ENCODE measurements around the gene ZCWPW1.
"Not testable (repeated sequence)": the region's sequence is repeated elsewhere in the genome, so short reads cannot be mapped to it uniquely, and the experiment has no call there.

Gene ZCWPW1

GRCh38 chr7:100366411-100367250 is 61.9 kb downstream of the ZCWPW1 start:
- peak overlapping the region; percentile 44 for H3K4me3 Mint-ChIP-seq
- H3K9me3 Mint-ChIP-seq: no peaks in the 10 kb centered on the region
- no peaks in the 10 kb centered on the region for H3K27me3 Mint-ChIP-seq
- H3K36me3 Mint-ChIP-seq: peaks cover 22% of the 10 kb centered on the region
- peaks cover 28% of the 10 kb centered on the region for H3K4me1 Mint-ChIP-seq
- H3K27ac Mint-ChIP-seq: peak overlapping the region; percentile 55

DNA sequence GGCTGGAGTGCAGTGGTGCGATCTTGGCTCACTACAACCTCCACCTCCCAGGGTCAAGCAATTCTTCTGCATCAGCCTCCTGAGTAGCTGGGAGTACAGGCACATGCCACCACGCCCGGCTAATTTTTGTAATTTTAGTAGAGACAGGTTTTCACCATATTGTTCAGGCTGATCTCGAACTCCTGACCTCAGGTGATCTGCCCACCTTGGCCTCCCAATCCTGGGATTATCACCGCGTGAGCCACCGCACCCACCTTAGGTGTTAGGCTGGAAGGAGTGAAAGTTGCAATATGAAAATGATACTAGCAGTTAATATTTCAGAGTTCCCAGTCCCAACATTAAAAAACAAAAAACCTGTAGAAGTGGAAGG is 62.5 kb downstream of the ZCWPW1 start:
- Mint-ChIP-seq H3K27ac (peak overlapping the region; percentile 55), H3K36me3 (peaks cover 23% of the 10 kb centered on the region), H3K4me3 (peak overlapping the region; percentile 44), H3K4me1 (peaks cover 25% of the 10 kb centered on the region)
- not testable (repeated sequence) for H3K27me3 Mint-ChIP-seq, H3K9me3 Mint-ChIP-seq

DNA sequence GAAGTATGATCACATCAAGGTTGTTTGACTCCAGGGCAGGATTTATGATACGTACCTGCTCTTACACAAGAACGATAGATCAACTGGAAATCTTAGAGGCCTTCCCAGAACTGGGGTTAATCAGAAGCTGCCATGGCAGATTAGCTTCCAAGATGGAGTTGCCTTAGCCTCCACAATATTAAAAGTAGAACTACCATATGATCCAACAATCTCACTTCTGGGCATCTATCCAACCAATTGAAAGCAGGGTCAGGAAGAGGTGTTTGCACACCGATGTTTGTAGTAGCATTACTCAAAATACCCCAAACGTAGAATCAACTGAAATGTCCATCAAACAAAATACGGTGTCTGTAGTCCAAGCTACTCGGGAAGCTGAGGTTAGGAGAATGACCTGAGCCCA is 64.0 kb downstream of the ZCWPW1 start:
- Mint-ChIP-seq H3K36me3 (peaks cover 29% of the 10 kb centered on the region), H3K9me3 (no peaks in the 10 kb centered on the region), H3K27me3 (no peaks in the 10 kb centered on the region), H3K27ac (peak overlapping the region; percentile 3), H3K4me3 (no peak overlapping the region), H3K4me1 (peaks cover 25% of the 10 kb centered on the region)

DNA sequence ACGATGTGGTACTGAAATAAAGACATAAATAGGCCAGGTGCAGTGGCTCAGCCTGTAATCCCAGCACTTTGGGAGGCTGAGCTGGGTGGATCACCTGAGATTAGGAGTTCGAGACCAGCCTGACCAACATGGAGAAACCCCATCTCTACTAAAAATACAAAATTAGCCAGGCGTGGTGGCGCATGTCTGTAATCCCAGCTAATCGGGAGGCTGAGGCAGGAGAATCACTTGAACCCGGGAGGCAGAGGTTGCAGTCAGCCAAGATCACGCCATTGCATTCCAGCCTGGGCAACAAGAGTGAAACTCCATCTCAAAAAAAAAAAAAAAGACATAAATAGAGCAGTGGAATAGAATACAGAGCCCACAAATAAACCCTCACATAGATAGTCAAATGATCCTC is 64.7 kb downstream of the ZCWPW1 start:
- peaks cover 29% of the 10 kb centered on the region for H3K36me3 Mint-ChIP-seq
- not testable (repeated sequence) for H3K4me3 Mint-ChIP-seq, H3K27ac Mint-ChIP-seq, H3K9me3 Mint-ChIP-seq, H3K27me3 Mint-ChIP-seq
- peaks cover 25% of the 10 kb centered on the region for H3K4me1 Mint-ChIP-seq

DNA sequence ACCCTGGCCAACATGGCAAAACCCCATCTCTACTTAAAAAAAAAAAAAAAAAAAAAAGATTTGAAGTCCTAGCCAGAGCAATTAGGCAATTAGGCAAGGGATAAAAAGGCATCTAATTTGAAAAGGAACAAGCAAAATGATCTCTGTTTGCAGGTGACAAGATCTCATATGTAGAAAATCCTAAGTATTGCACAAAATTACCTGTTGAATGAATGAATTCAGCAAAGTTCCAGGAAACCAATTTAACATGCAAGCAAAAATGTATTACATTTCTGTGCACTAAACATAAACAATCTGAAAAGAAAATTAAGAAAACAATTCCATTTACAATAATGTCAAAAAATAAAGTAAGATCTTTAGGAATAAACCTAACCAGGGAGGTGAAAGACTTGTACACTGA is 65.4 kb downstream of the ZCWPW1 start:
- H3K9me3 Mint-ChIP-seq: no peaks in the 10 kb centered on the region
- no peaks in the 10 kb centered on the region for H3K27me3 Mint-ChIP-seq
- H3K4me3 Mint-ChIP-seq: no peak overlapping the region
- no peak overlapping the region for H3K27ac Mint-ChIP-seq
- peaks cover 25% of the 10 kb centered on the region for H3K4me1 Mint-ChIP-seq
- H3K36me3 Mint-ChIP-seq: peaks cover 30% of the 10 kb centered on the region

GRCh38 chr7:100360135-100360854 is 68.2 kb downstream of the ZCWPW1 start:
- Mint-ChIP-seq H3K27me3 (no peaks in the 10 kb centered on the region), H3K27ac (no peak overlapping the region), H3K9me3 (no peaks in the 10 kb centered on the region), H3K4me3 (no peak overlapping the region), H3K36me3 (peaks cover 22% of the 10 kb centered on the region), H3K4me1 (peaks cover 3% of the 10 kb centered on the region)

- Mint-ChIP-seq H3K27ac (no peak overlapping the region), H3K27me3 (no peaks in the 10 kb centered on the region), H3K36me3 (peaks cover 20% of the 10 kb centered on the region), H3K4me3 (no peak overlapping the region), H3K9me3 (no peaks in the 10 kb centered on the region), H3K4me1 (peaks cover 8% of the 10 kb centered on the region)
These were observed 69.7 kb downstream of the ZCWPW1 start for GRCh38 chr7:100358857-100359212.

DNA sequence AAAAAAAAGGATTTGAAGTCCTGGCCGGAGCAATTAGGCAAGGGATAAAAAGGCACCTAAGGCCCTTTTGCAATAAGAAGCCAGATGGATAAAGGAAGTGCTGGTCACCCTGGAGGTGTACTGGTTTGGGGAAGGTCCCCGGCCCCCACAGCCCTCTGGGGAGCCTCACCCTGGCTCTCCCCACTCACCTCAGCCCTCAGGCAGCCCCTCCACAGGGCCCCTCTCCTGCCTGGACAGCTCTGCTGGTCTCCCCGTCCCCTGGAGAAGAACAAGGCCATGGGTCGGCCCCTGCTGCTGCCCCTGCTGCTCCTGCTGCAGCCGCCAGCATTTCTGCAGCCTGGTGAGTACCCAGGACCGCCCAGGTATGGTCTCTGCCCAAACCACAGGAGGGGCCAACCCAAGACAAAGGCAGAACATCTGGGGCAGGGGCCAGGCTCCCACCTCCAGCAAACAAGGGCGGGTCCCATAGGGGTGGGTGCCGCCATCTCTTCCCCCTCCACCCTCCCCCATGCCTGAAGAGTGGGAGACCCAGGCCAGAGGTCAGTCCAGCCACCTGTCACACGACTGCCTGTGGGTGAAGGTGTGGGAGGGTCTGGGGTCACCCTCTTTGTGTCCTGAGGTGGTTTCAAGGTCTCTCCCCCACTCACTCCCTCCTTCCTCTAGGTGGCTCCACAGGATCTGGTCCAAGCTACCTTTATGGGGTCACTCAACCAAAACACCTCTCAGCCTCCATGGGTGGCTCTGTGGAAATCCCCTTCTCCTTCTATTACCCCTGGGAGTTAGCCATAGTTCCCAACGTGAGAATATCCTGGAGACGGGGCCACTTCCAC is 70.3 kb downstream of the ZCWPW1 start, which contains the start of gene PILRB:
TSS of gene PILRB (plus strand) at position 91 of the 830 bp plus-strand sequence. CDS start at position 277, 186 bp downstream.
- H3K27me3 Mint-ChIP-seq: no peaks in the 10 kb centered on the region
- peaks cover 17% of the 10 kb centered on the region for H3K36me3 Mint-ChIP-seq
- H3K4me1 Mint-ChIP-seq: peaks cover 14% of the 10 kb centered on the region
- H3K9me3 Mint-ChIP-seq: no peaks in the 10 kb centered on the region
- no peak within 1 kb of the TSS for H3K4me3 Mint-ChIP-seq
- peak within 1 kb of the TSS; percentile 35 for H3K27ac Mint-ChIP-seq

- H3K4me1 Mint-ChIP-seq: peaks cover 18% of the 10 kb centered on the region
- H3K27ac Mint-ChIP-seq: peak overlapping the region; percentile 35
- no peaks in the 10 kb centered on the region for H3K27me3 Mint-ChIP-seq
- peaks cover 13% of the 10 kb centered on the region for H3K36me3 Mint-ChIP-seq
- no peak overlapping the region for H3K4me3 Mint-ChIP-seq
- no peaks in the 10 kb centered on the region for H3K9me3 Mint-ChIP-seq
These were observed 71.4 kb downstream of the ZCWPW1 start for GRCh38 chr7:100357131-100357561.

- H3K9me3 Mint-ChIP-seq: no peaks in the 10 kb centered on the region
- no peak overlapping the region for H3K4me3 Mint-ChIP-seq
- peaks cover 12% of the 10 kb centered on the region for H3K36me3 Mint-ChIP-seq
- no peaks in the 10 kb centered on the region for H3K27me3 Mint-ChIP-seq
- no peak overlapping the region for H3K27ac Mint-ChIP-seq
- peaks cover 21% of the 10 kb centered on the region for H3K4me1 Mint-ChIP-seq
These were observed 72.0 kb downstream of the ZCWPW1 start for GRCh38 chr7:100356416-100357068.

GRCh38 chr7:100353685-100354330 is 74.7 kb downstream of the ZCWPW1 start:
- H3K4me3 Mint-ChIP-seq: peak overlapping the region; percentile 73
- H3K9me3 Mint-ChIP-seq: no peaks in the 10 kb centered on the region
- peaks cover 14% of the 10 kb centered on the region for H3K36me3 Mint-ChIP-seq
- H3K4me1 Mint-ChIP-seq: peaks cover 36% of the 10 kb centered on the region
- H3K27ac Mint-ChIP-seq: peak overlapping the region; percentile 68
- no peaks in the 10 kb centered on the region for H3K27me3 Mint-ChIP-seq

GRCh38 chr7:100352984-100353684 is 75.4 kb downstream of the ZCWPW1 start:
- peaks cover 36% of the 10 kb centered on the region for H3K4me1 Mint-ChIP-seq
- peaks cover 15% of the 10 kb centered on the region for H3K36me3 Mint-ChIP-seq
- no peak overlapping the region for H3K27ac Mint-ChIP-seq
- H3K9me3 Mint-ChIP-seq: no peaks in the 10 kb centered on the region
- H3K4me3 Mint-ChIP-seq: peak overlapping the region; percentile 73
- H3K27me3 Mint-ChIP-seq: no peaks in the 10 kb centered on the region

- H3K9me3 Mint-ChIP-seq, H3K27me3 Mint-ChIP-seq, H3K27ac Mint-ChIP-seq: not testable (repeated sequence)
- H3K36me3 Mint-ChIP-seq: peaks cover 20% of the 10 kb centered on the region
- H3K4me3 Mint-ChIP-seq: peak overlapping the region; percentile 73
- peaks cover 36% of the 10 kb centered on the region for H3K4me1 Mint-ChIP-seq
These were observed 76.2 kb downstream of the ZCWPW1 start for GRCh38 chr7:100352230-100352781.

GRCh38 chr7:100351657-100352058 is 76.8 kb downstream of the ZCWPW1 start:
- Mint-ChIP-seq H3K4me1 (peaks cover 36% of the 10 kb centered on the region), H3K36me3 (peaks cover 23% of the 10 kb centered on the region), H3K27me3 (no peaks in the 10 kb centered on the region), H3K4me3 (peak overlapping the region; percentile 60), H3K9me3 (no peaks in the 10 kb centered on the region), H3K27ac (peak overlapping the region; percentile 51)

Data from activated naive CD4-positive, alpha-beta T cell treated with anti-CD3 and anti-CD28 coated beads, Interleukin-2, amount 50 U/mL, for 24 hours (primary cell).